KMS-11 (cell line): ENCODE measurements around the gene SLIT1.

Experiments
- H2AFZ ChIP-seq: fragments of 200-600 bp; sonication (generic); 2 replicates; pipeline ENCODE4 v1.6.1; 2016; ENCODE audit warnings: antibody characterized with exemption, mixed run types, low read depth
- H3K27ac ChIP-seq: fragments of 200-600 bp; sonication (generic); 2 replicates; pipeline ENCODE4 v1.6.1; 2016; ENCODE audit warnings: mild to moderate bottlenecking, mixed run types
- H3K27me3 ChIP-seq: fragments of 200-600 bp; sonication (generic); 2 replicates; pipeline ENCODE4 v1.6.1; 2017; ENCODE audit warnings: mild to moderate bottlenecking, low read depth, mixed run types, moderate library complexity; ENCODE audit not compliant: insufficient read depth
- H3K36me3 ChIP-seq: fragments of 200-600 bp; sonication (generic); 2 replicates; pipeline ENCODE4 v1.6.1; 2017; ENCODE audit warnings: mild to moderate bottlenecking, mixed run types; ENCODE audit not compliant: insufficient read depth
- H3K4me1 ChIP-seq: fragments of 200-600 bp; sonication (generic); 2 replicates; pipeline ENCODE4 v1.6.1; 2016; ENCODE audit warnings: mild to moderate bottlenecking, low read depth, mixed run types; ENCODE audit not compliant: poor library complexity, severe bottlenecking
- H3K4me2 ChIP-seq: fragments of 200-600 bp; sonication (generic); 2 replicates; pipeline ENCODE4 v1.7.0; 2016; ENCODE audit warnings: mild to moderate bottlenecking, mixed run types
- H3K4me3 ChIP-seq: fragments of 200-600 bp; sonication (generic); IDR thresholded peaks from 2 replicates; pipeline ENCODE4 v1.6.1; 2017; ENCODE audit warnings: low read depth, low read length, mixed read lengths; ENCODE audit not compliant: insufficient read depth
- H3K79me2 ChIP-seq: fragments of 200-600 bp; sonication (generic); 2 replicates; pipeline ENCODE4 v1.6.1; 2016; ENCODE audit warnings: low read depth, mixed run types; ENCODE audit not compliant: insufficient read depth
- H3K9ac ChIP-seq: fragments of 200-600 bp; sonication (generic); 2 replicates; pipeline ENCODE4 v1.6.1; 2016; ENCODE audit warnings: mild to moderate bottlenecking, mixed run types
- H4K20me1 ChIP-seq: fragments of 200-600 bp; sonication (generic); 2 replicates; pipeline ENCODE4 v1.6.1; 2016; ENCODE audit warnings: mild to moderate bottlenecking, mixed run types; ENCODE audit not compliant: insufficient read depth
- CTCF ChIP-seq: fragments of 200-600 bp; sonication (generic); conservative IDR thresholded peaks from 2 replicates; pipeline ENCODE4 v1.6.1; 2017; ENCODE audit warnings: low read depth, mild to moderate bottlenecking, antibody characterized with exemption, low read length, moderate library complexity, mixed read lengths

SLIT1 gene

DNA sequence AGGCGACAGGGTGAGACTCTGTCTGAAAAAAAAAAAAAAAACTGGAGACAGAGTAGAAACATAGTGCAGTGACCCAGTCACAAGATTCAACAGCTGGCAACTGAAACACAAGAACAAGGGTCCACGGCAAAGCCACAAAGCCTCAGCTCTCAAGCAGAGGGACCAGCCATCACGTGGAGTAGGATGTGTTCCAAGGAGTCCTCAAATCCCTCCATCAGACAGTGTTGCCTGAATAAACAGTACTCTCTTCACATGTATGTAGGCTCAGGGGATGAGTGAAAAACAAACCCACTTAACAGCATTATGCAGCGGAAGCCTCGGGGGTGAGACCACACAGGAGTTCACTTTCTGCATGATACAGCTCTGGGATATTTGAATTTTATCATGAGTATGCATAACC is 62.0 kb downstream of the SLIT1 start:
- H3K9ac ChIP-seq = no peak overlapping the region
- no peaks in the 10 kb centered on the region for H3K36me3 ChIP-seq
- no peak for TF ChIP-seq CTCF
- H3K27ac ChIP-seq = no peak overlapping the region
- no peaks in the 10 kb centered on the region for H3K79me2 ChIP-seq
- no peaks in the 10 kb centered on the region for H4K20me1 ChIP-seq
- H3K27me3 ChIP-seq = no peaks in the 10 kb centered on the region
- H3K4me3 ChIP-seq = no peak overlapping the region
- H3K4me2 ChIP-seq = no peak overlapping the region
- H2AFZ ChIP-seq = no peak overlapping the region
- H3K4me1 ChIP-seq = no peaks in the 10 kb centered on the region

- Histone ChIP-seq H3K27me3 (no peaks in the 10 kb centered on the region), H3K27ac (no peak overlapping the region), H3K4me2 (no peak overlapping the region), H3K4me3 (no peak overlapping the region), H3K4me1 (no peaks in the 10 kb centered on the region), H3K36me3 (no peaks in the 10 kb centered on the region), H2AFZ (no peak overlapping the region), H3K79me2 (no peaks in the 10 kb centered on the region), H4K20me1 (no peaks in the 10 kb centered on the region), H3K9ac (no peak overlapping the region)
- no peak for TF ChIP-seq CTCF
These were observed 64.7 kb downstream of the SLIT1 start for GRCh38 chr10:97121041-97121440.

DNA sequence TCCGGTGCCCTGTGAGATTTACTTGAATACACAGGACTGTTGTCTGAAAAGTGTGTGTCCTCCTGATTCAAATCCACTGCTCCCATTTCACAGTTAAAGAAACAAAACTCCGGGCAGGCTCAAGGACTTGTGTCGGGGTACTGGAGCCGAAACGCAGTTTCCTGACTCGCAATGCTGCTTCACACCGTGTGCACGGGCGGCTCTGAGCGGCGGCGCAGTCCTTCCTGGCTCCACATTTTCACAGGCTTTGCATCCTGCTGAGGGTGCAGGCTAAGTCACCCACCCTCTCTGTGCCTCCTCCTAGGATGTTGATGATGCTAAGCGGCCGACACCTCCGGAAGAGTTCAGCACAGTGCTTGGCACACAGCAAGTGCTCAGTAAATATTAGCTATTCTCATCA is 65.4 kb downstream of the SLIT1 start:
- H3K4me2 ChIP-seq = no peak overlapping the region
- H3K79me2 ChIP-seq = no peaks in the 10 kb centered on the region
- no peak overlapping the region for H2AFZ ChIP-seq
- H3K4me3 ChIP-seq = no peak overlapping the region
- H3K9ac ChIP-seq = no peak overlapping the region
- no peak for TF ChIP-seq CTCF
- H3K36me3 ChIP-seq = no peaks in the 10 kb centered on the region
- H3K4me1 ChIP-seq = no peaks in the 10 kb centered on the region
- no peaks in the 10 kb centered on the region for H3K27me3 ChIP-seq
- no peak overlapping the region for H3K27ac ChIP-seq
- H4K20me1 ChIP-seq = no peaks in the 10 kb centered on the region

GRCh38 chr10:97119058-97119745 is 66.6 kb downstream of the SLIT1 start:
- Histone ChIP-seq H3K4me3 (no peak overlapping the region), H3K27ac (no peak overlapping the region), H2AFZ (no peak overlapping the region), H3K4me2 (no peak overlapping the region), H3K27me3 (no peaks in the 10 kb centered on the region), H3K9ac (no peak overlapping the region), H3K79me2 (no peaks in the 10 kb centered on the region), H3K4me1 (no peaks in the 10 kb centered on the region), H4K20me1 (no peaks in the 10 kb centered on the region), H3K36me3 (no peaks in the 10 kb centered on the region)
- no peak for TF ChIP-seq CTCF
